ENCODE data around the gene MAP3K7.

The MAP3K7 gene

GRCh38 chr6:90479603-90479926 is 107.3 kb downstream of the MAP3K7 start:
- DNase-seq: no peak

DNA sequence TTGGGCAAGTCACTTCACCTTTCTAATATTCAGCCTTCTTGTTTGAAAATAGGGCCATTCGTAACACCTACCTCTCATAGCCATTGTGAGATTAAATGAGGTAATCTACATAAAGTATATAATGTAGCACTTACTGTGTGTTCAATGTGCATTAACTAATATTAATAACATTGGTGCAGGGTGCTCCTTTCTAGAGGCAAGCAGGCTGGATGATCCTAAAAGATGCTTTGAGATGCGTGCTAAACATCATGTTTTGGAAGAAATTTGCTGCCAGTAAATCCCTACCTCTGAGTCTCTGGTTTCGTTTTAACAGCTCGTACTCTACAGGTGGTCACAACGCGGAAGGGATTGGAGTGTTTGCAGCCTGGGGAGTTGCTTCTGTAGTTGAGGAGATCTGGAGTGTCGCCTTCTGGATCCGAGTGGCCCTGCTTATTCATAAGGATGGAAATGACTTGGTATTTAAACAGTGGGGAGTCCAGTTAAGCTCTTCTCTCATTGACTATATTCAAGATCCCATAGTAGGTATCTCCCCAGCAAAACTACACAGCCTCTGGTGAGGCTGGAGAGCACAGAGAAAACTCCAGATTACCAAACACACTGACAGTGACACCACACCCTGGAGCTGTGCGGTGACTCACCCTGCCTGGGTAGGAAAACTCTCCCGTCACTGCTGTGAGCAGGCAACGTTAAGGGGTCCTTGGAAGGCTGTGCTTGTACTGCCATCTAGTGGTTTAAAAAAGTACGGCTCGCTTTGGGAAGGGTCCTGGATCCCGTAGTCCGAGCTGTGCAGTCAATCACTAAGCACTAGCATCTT is 107.9 kb downstream of the MAP3K7 start:
- DNase-seq: peak; percentile 72

DNA sequence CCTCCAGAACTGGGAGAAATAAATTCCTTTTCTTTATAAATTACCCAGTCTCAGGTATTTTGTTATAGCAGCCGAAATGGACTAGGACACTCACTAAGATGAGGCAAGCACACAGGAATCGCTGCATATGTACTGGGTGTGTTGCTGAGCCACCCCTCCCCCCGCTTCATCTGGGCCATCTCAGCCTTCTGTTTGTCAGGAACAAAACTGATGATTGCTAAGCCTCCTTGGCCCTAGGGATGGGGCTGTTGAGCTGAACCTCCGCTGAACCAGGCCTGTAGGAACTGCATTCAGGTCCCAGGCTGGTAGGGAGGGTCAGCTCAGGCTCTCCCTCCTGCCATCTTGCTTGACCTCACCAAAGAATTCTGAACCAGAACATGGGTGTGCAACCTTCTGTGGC is 108.6 kb downstream of the MAP3K7 start:
- no peak for DNase-seq

- no peak for DNase-seq
Observed at GRCh38 chr6:90477366-90477765, 109.5 kb downstream of the MAP3K7 start.

- DNase-seq: no peak
Observed at GRCh38 chr6:90472716-90473115, 114.2 kb downstream of the MAP3K7 start.

DNA sequence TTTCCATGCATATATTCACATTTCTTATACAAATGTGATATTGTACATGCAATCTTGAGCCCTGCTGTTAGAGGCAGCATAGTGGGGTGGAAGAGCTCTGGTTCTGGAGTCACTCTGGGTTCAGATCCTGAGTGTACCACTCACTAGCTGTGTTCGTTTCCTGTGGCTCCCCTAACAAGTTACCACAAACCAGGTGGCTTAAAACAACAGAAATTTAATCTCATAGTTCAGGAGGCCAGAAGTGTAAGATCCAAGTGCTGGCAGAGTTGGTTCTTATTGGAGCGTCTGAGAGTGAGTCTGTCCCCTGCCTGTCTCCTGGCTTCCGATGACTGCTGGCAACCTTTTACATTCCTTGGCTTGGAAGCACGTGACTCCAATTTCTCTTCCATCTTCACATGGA is 115.6 kb downstream of the MAP3K7 start:
- DNase-seq: no peak

DNA sequence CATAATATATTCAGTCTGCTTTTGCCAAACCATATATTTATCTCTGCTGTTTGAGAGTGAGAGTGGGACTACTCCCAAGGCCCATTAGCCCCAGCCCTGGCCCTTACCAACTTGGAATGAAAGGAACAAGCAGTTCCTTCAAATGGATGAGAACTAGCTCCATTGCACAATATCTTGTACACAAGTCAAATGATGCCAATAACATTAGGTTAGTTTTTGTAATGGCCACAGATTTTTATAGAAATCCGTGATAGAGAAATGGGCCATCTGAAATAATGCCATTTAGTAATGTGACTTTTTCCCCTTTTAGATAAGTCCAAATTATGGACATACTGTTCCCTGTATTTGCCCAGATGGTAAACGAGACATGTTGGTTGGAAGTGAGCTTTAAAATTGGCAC is 117.0 kb downstream of the MAP3K7 start:
- no peak for DNase-seq

DNA sequence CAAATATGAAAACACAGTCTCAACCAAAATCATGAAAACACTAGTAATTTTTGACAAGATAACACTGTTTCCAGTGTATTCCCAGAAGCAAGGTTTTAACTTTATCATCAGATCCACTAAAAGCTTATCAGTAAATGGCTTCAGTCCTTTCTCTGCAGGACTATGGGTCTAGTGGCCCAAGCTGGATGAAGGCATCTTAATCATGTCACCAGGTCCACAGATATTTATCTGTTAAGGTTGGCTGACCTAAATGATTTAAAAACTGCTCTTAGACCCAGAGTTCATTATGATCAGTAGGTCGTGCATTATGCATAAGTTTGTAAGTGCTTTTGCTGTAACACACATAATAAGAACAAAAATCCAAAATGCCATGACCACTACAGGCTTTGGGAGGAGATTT is 118.0 kb downstream of the MAP3K7 start:
- DNase-seq: no peak

DNA sequence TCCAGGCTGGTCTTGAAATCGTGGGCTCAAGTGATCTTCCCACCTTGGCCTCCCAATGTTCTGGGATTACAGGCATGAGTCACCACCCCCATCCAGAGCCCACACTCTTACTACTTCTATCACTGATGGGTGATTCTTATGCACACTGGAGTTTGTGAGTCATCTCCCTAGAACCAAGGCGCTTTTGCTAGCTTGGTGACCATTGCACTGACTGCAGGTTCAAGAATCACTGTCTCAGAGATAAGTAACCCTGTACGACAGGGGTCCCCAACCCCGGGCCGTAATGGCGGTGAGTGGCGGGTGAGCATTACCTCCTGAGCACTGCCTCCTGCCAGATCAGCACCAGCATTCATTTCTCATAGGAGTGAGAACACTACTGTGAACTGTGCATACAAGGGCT is 118.8 kb downstream of the MAP3K7 start:
- no peak for DNase-seq

DNA sequence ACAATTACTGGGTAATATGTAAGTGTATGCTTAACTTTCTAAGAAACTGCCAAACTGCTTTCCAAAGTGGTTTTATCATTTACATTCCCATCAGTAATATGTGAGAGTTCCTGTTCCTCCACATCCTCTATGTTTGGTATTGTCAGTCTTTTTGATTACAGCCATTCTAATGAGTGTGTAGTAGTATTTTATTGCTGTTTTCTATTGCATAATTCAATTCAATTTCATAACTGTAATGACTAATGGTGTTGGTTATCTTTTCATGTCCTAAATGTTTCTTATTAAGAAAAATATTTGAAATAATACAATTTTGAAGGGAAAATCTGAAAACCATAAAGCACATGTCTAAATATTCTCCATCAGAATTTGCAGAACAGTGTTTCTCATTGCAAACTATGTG is 119.3 kb downstream of the MAP3K7 start:
- no peak for DNase-seq

GRCh38 chr6:90466154-90466940 is 120.5 kb downstream of the MAP3K7 start:
- DNase-seq: no peak

DNA sequence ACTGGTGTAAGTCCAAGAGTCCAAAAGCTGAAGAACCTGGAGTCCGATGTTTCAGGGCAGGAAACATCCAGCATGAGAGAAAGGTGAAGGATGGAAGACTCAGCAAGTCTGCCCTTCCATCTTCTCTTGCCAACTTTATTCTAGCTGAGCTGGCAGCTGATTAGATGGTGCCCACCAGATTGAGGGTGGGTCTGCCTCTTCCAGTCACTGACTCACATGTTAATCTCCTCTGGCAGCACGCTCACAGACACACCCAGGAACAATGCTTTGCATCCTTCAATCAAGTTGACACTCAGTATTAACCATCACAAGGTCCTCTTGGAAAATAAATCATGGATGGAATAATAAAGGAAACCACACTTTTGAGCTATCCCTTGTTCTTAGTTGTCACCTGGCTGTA is 121.2 kb downstream of the MAP3K7 start:
- DNase-seq: no peak

GRCh38 chr6:90464507-90464906 is 122.4 kb downstream of the MAP3K7 start:
- DNase-seq: no peak

GRCh38 chr6:90463874-90464273 is 123.0 kb downstream of the MAP3K7 start:
- DNase-seq: no peak

All from NCI-H1436 (cell line).